Spinal cord (tissue), 10 donors: ENCODE data around the gene AKR1B15. TPM values are rescaled to one million over a fixed set of nuclear protein-coding genes. Genes with fewer than 3 reads are reported as not detected.

ENCODE experiments used
- DNase-seq, 6 donors: peaks; one replicate each; pipeline versions ENCODE4 v3.0.0 to v3.0.0-alpha.2; 2013 to 2015; ENCODE audit warnings: low spot score in 6 of 6, low read depth in 4 of 6
- H3K27ac ChIP-seq: one replicate; pipeline ENCODE4 v1.5.1; 2013; ENCODE audit warnings: low read depth, low read length, control low read depth
- H3K27me3 ChIP-seq: one replicate; pipeline ENCODE4 v1.6.1; 2013; ENCODE audit warnings: low read length; ENCODE audit not compliant: control insufficient read depth, insufficient read depth
- H3K36me3 ChIP-seq: one replicate; pipeline ENCODE4 v1.6.1; 2013; ENCODE audit warnings: low read length; ENCODE audit not compliant: control insufficient read depth, insufficient read depth
- H3K4me1 ChIP-seq: one replicate; pipeline ENCODE4 v1.6.1; 2013; ENCODE audit warnings: low read length; ENCODE audit not compliant: control insufficient read depth, insufficient read depth
- H3K4me3 ChIP-seq: one replicate; pipeline ENCODE4 v1.5.1; 2013; ENCODE audit warnings: low read depth, low read length, control low read depth
- H3K9me3 ChIP-seq: one replicate; pipeline ENCODE4 v1.6.1; 2013; ENCODE audit warnings: low read length; ENCODE audit not compliant: control insufficient read depth, insufficient read depth
- WGBS: methylation state at CpG from one replicate; pipeline ENCODE4 v1.1.5; 2013; ENCODE audit warnings: missing lambda C conversion rate; ENCODE audit not compliant: insufficient coverage; 5-methylcytosine and 5-hydroxymethylcytosine counted together
- polyA plus RNA-seq, 2 donors: library from polyadenylated mRNA; unstranded; fragments of 120-200 nt; gene quantifications; one replicate each; pipeline ENCODE4 v1.2.1, GENCODE V29; 2013; ENCODE audit not compliant: insufficient read length in 2 of 2
- total RNA-seq, 2 donors: library from RNA; depleted of rRNA in 1 of 2; stranded (reverse); fragments of 120-200 nt in 1 of 2; fragments of >200 nt in 1 of 2; gene quantifications; one replicate each; pipeline versions ENCODE4 v1.2.3 to v1.2.4, GENCODE V29; 2013 to 2014
- donor health status: healthy.

AKR1B15 gene
- total and polyA plus RNA-seq, 4 donors = 0.17 to 0.25 (median 0.24) TPM; not detected in 1

DNA sequence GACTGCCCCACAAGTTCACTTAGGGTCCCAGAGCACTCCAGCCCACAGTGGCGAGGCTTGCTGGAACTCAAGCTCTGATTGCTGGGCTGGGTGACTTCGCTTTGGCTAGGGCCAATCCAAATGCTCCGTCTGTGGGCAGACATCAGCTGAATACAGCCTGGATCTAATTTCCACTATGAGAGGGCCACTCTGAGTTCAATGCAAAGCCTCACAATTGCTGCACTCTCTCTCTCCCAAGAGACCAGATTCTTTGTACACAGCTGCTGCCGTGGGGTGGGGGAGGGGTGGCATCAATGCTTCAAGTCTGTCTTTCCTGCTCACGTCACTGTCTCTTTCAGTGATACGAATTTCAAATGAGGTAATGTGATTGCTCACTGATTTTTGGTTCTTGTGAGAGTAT is 50.5 kb downstream of the AKR1B15 start:
- H3K4me1 ChIP-seq = no peaks in the 10 kb centered on the region

GRCh38 chr7:134601459-134601858 is 52.5 kb downstream of the AKR1B15 start:
- no peak for DNase-seq
- peaks cover 1% of the 10 kb centered on the region for H3K9me3 ChIP-seq
- H3K27me3 ChIP-seq = no peaks in the 10 kb centered on the region
- H3K4me3 ChIP-seq = no peak overlapping the region
- WGBS = 67% methylated on average over 2 of the region's 4 CpGs
- no peaks in the 10 kb centered on the region for H3K36me3 ChIP-seq
- no peak overlapping the region for H3K27ac ChIP-seq
- H3K4me1 ChIP-seq = no peaks in the 10 kb centered on the region

More for the DNA sequence above, 50.5 kb downstream of the AKR1B15 start:
- Histone ChIP-seq H3K27ac (no peak overlapping the region), H3K27me3 (no peaks in the 10 kb centered on the region), H3K4me3 (no peak overlapping the region), H3K9me3 (peaks cover 1% of the 10 kb centered on the region), H3K36me3 (no peaks in the 10 kb centered on the region)
- WGBS = 67% methylated on average over 3 of the region's 6 CpGs
- DNase-seq = peak in 2 of 6 donors; percentile 53 to 63

DNA sequence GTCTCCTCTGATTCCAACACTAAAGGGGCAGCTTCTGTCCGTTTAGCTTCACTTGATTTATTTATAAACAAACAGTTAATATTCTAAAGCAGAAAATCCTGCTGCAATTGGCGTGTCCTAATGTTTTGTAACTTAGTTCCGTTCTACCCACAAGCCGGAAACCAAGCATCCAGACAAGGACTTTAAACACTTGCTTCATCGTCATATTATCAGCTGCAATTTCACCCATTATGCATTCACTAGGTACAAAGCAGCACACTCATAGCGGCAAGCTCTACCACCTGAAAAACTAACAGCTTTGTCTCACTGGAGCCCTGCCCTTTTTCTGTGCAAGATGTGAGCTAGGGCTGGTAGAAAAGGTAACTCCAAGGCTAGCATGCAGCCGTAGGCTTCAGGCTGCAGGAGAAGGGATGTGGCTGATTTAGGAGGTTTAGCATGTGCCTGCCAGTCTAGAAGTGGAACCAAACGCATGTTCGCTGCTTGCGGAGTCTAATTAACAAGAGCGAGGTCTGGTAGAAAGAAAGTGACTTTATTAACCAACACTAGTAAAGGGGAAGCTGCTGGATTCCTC is 54.1 kb downstream of the AKR1B15 start:
- Histone ChIP-seq H3K9me3 (no peaks in the 10 kb centered on the region), H3K36me3 (no peaks in the 10 kb centered on the region), H3K27me3 (no peaks in the 10 kb centered on the region), H3K4me3 (no peak overlapping the region), H3K27ac (no peak overlapping the region), H3K4me1 (no peaks in the 10 kb centered on the region)
- 49% methylated on average over 6 of the region's 11 CpGs for WGBS
- peak in 1 of 6 donors; percentile 33 for DNase-seq

GRCh38 chr7:134605978-134606923 is 57.3 kb downstream of the AKR1B15 start:
- no peak overlapping the region for H3K4me3 ChIP-seq
- WGBS = 17% methylated on average over 9 of the region's 14 CpGs

DNA sequence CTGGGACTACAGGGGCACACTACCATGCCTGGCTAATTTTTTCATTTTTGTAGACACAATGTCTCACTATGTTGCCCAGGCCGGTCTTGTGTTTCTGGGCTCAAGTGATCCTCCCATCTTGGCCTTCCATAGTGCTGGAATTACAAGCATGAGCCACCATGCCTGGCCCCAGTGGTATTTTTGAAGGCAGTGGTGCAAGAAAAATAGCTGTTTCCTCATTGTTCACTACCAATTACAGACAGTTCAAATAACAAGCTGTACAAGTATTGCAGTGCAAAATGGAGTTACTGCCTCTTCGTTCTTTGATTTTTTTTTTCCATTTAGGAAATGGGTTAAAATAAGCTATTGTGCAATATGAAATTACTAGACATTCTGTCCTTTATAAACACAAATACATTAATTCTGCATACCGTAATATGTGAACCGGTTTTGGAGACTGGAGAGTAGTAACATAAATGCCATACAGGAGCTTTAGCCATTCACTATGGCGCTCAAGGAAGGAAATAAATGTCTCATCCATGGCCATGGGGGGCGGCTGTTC is 62.8 kb downstream of the AKR1B15 start:
- Histone ChIP-seq H3K27ac (no peak overlapping the region), H3K27me3 (no peaks in the 10 kb centered on the region), H3K4me3 (no peak overlapping the region), H3K9me3 (no peaks in the 10 kb centered on the region), H3K4me1 (no peaks in the 10 kb centered on the region), H3K36me3 (no peaks in the 10 kb centered on the region)
- DNase-seq = no peak
- 70% methylated on average over 2 of the region's 6 CpGs for WGBS

More at GRCh38 chr7:134605978-134606923, 57.3 kb downstream of the AKR1B15 start:
- DNase-seq = peak in 3 of 6 donors; percentile 36 to 83 (median 76)
- no peaks in the 10 kb centered on the region for H3K36me3 ChIP-seq
- H3K27me3 ChIP-seq = no peaks in the 10 kb centered on the region
- no peak overlapping the region for H3K27ac ChIP-seq
- no peaks in the 10 kb centered on the region for H3K4me1 ChIP-seq
- no peaks in the 10 kb centered on the region for H3K9me3 ChIP-seq

DNA sequence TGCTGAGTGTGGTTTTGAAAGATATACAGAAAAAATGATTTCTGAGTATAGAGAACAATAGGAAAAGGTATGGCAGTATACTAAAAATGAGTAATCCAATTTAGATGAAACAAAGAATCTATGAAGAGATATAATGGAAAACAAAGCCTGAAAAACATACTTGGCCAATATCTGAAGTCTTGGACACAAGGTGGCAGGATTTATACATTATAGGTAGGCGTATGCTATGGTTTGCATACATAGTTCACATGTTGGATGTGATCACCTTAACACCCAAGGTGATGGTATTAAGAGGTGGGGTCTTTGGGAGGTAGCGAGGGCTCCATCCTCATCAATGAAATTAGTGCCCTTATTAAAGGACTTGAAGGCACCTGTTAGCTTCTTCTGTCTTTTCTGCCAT is 63.3 kb downstream of the AKR1B15 start:
- no peak overlapping the region for H3K27ac ChIP-seq
- H3K27me3 ChIP-seq = no peaks in the 10 kb centered on the region
- H3K4me3 ChIP-seq = no peak overlapping the region
- no peak for DNase-seq
- no peaks in the 10 kb centered on the region for H3K36me3 ChIP-seq
- no peaks in the 10 kb centered on the region for H3K4me1 ChIP-seq
- H3K9me3 ChIP-seq = no peaks in the 10 kb centered on the region
- no CpG with 5 or more reads among the region's 2 CpGs for WGBS

DNA sequence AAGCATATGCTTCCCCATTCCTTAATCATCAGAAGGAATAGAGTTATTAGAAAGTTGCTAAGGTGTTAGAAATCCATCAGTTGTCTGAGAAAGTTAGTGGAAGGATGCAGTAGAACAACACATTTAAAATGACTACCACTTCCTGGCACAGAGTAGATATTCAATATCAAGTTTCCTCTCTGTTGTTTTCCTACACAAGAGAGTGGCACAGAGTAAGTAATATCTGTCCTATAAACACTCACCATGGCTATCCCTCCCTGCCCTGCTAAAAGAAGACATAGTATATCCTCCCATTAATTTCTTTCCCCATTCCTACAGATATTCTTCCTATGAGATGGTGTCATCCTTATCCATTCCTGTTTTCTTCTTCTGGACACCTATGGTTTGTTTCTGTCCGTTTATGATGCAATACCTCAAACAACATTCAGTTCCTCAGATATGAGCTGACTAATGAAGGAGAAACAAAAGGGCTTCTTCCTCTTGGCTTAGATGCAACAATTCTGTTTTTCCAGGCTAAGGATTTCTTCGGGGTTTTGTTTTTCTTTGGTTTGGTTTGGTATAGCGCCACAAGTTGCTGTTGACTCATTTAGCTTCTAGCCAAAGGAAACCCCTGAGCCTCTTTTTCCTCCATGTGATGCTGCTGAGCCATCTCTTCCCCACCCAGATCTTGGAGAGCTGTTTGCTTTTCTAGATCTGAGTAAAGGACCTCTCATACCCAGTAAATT is 64.9 kb downstream of the AKR1B15 start:
- no CpG with 5 or more reads among the region's 3 CpGs for WGBS
- Histone ChIP-seq H3K9me3 (no peaks in the 10 kb centered on the region), H3K36me3 (no peaks in the 10 kb centered on the region), H3K27me3 (no peaks in the 10 kb centered on the region), H3K4me1 (no peaks in the 10 kb centered on the region), H3K4me3 (no peak overlapping the region), H3K27ac (peak overlapping the region; percentile 19)
- peak in 1 of 6 donors; percentile 77 for DNase-seq

DNA sequence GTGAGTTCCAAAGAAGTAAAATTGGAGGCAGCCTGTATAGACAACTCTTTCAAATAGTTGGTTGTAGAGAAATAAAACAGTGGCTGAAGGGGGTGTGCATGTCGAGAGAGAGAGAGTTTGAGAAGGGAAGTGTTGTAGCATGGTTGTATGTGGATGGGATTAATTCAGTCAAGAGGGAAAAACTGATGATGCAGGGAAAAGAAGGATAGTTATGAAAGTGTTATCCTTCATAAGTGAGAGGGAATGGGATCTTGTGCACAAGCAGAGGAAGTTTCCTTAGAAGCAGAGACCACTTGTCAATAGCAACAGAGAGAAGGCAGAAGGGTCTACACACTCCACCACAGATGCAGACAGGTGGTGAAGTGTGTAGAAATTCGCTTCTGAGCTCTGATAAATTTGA is 67.7 kb downstream of the AKR1B15 start:
- 93% methylated on average over 1 of the region's 2 CpGs for WGBS
- DNase-seq = no peak
- Histone ChIP-seq H3K4me3 (no peak overlapping the region), H3K36me3 (no peaks in the 10 kb centered on the region), H3K4me1 (no peaks in the 10 kb centered on the region), H3K27me3 (no peaks in the 10 kb centered on the region), H3K9me3 (no peaks in the 10 kb centered on the region), H3K27ac (no peak overlapping the region)

GRCh38 chr7:134618756-134619530 is 70.0 kb downstream of the AKR1B15 start:
- Histone ChIP-seq H3K4me3 (no peak overlapping the region), H3K9me3 (no peaks in the 10 kb centered on the region), H3K27me3 (no peaks in the 10 kb centered on the region), H3K4me1 (no peaks in the 10 kb centered on the region), H3K27ac (no peak overlapping the region), H3K36me3 (no peaks in the 10 kb centered on the region)
- 90% methylated on average over 2 of the region's 5 CpGs for WGBS
- no peak for DNase-seq
